GM10248 (cell line): ENCODE data around the gene CNOT1.

Experiments used
- CTCF ChIA-PET: fragments of 300-600 bp; sonication (Branson Sonifier 250); formaldehyde crosslinking; extraction: SDS; loops from one replicate; lab custom pipeline; 2021; ENCODE audit warnings: antibody characterized with exemption; lab: Yijun Ruan, JAX
- POLR2A ChIA-PET: fragments of 350-650 bp; sonication (Branson Sonifier 250); formaldehyde crosslinking; extraction: SDS; loops from one replicate; lab custom pipeline; 2020; ENCODE audit warnings: antibody characterized with exemption; lab: Yijun Ruan, JAX
- DNase-seq: peaks from one replicate; pipeline ENCODE4 v3.0.0; 2012; ENCODE audit errors: extremely low spot score
- CTCF ChIP-seq: IDR thresholded peaks from 2 replicates; pipeline ENCODE4 v1.5.1; 2012; ENCODE audit warnings: mild to moderate bottlenecking, low read depth; ENCODE audit errors: extremely low read depth, missing control alignments, control extremely low read depth

Gene CNOT1

GRCh38 chr16:58501242-58502131 is 128.1 kb downstream of the CNOT1 start:
- CTCF ChIA-PET = interaction anchor here (1.5 kb wide), 1 partner anchor 13 kb away, joined by 4 read pairs; no protein-coding TSS in a partner anchor

GRCh38 chr16:58500430-58501241 is 129.0 kb downstream of the CNOT1 start:
- ChIA-PET POLR2A (no interaction called here), CTCF (interaction anchor here (1.0 to 1.6 kb wide), 3 partner anchors 10 to 13 kb away, joined by 3 to 5 read pairs (median 4); no protein-coding TSS in a partner anchor)
- peak; percentile 26 for DNase-seq
- TF ChIP-seq CTCF = no peak

More at GRCh38 chr16:58501242-58502131, 128.1 kb downstream of the CNOT1 start:
- no peak for TF ChIP-seq CTCF
- POLR2A ChIA-PET = no interaction called here
- DNase-seq = peak; percentile 26

GRCh38 chr16:58499615-58500351 is 129.8 kb downstream of the CNOT1 start, which contains the start of gene NDRG4:
TSS of gene NDRG4 (plus strand) at chr16:58500143. CDS start at chr16:58500249, 106 bp downstream.
- POLR2A ChIA-PET = no interaction called here
- TF ChIP-seq CTCF = no peak
- CTCF ChIA-PET = interaction anchor here (1.0 to 1.8 kb wide), 5 partner anchors 11 to 152 kb away, joined by 3 to 5 read pairs (median 4); no protein-coding TSS in a partner anchor

GRCh38 chr16:58499092-58499511 is 130.5 kb downstream of the CNOT1 start:
- POLR2A ChIA-PET = no interaction called here
- no peak for TF ChIP-seq CTCF
- CTCF ChIA-PET = interaction anchor here (1.0 to 1.8 kb wide), 3 partner anchors 11 to 152 kb away, joined by 3 to 5 read pairs (median 4); no protein-coding TSS in a partner anchor
- DNase-seq = no peak

More at GRCh38 chr16:58499615-58500351, 129.8 kb downstream of the CNOT1 start, which contains the start of gene NDRG4:
- peak; percentile 84 for DNase-seq

GRCh38 chr16:58498341-58499091 is 131.1 kb downstream of the CNOT1 start:
- CTCF ChIA-PET = interaction anchor here (1.0 to 1.8 kb wide), 3 partner anchors 11 to 15 kb away, joined by 4 to 5 read pairs (median 4); no protein-coding TSS in a partner anchor
- DNase-seq = no peak
- POLR2A ChIA-PET = no interaction called here
- no peak for TF ChIP-seq CTCF
